ENCODE measurements around the gene SNRNP48.

GRCh38 chr6:7615611-7616383, 25.8 kb downstream of the SNRNP48 start:
- TF ChIP-seq CTCF (conservative IDR thresholded peaks at IDR 0.05 in 1 of 2, IDR thresholded peaks at IDR 0.05 in 1 of 2; ENCODE audit: extremely low read depth in 1 of 2, insufficient read depth in 1 of 2, low read depth in 1 of 2, low read length in 2 of 2) (peak; percentile 71 to 81), EZH2 (IDR thresholded peaks at IDR 0.05; ENCODE audit: borderline replicate concordance, low read length) (no peak)
